Endothelial cell (in vitro differentiated cells): Measurements from ENCODE around the gene DAPL1. TPM values are rescaled to one million over a fixed set of nuclear protein-coding genes. Genes with fewer than 3 reads are reported as not detected.

Experiments used
- DNase-seq: peaks from one replicate; pipeline ENCODE4 v3.0.0; 2021; ENCODE audit warnings: low spot score
- H3K27ac Mint-ChIP-seq: one replicate; pipeline ENCODE4 v1.8.0; 2021; ENCODE audit warnings: mixed read lengths, inconsistent platforms; ENCODE audit not compliant: unreplicated experiment
- H3K27me3 Mint-ChIP-seq: one replicate; pipeline ENCODE4 v1.8.0; 2021; ENCODE audit warnings: mild to moderate bottlenecking, moderate library complexity, mixed read lengths, inconsistent platforms; ENCODE audit not compliant: unreplicated experiment
- H3K36me3 Mint-ChIP-seq: one replicate; pipeline ENCODE4 v1.8.0; 2021; ENCODE audit warnings: mild to moderate bottlenecking, low read depth, mixed read lengths, inconsistent platforms; ENCODE audit not compliant: unreplicated experiment
- H3K4me1 Mint-ChIP-seq: one replicate; pipeline ENCODE4 v1.8.0; 2021; ENCODE audit warnings: mild to moderate bottlenecking, mixed read lengths, inconsistent platforms; ENCODE audit not compliant: unreplicated experiment
- H3K4me3 Mint-ChIP-seq: one replicate; pipeline ENCODE4 v1.8.0; 2021; ENCODE audit warnings: mild to moderate bottlenecking, mixed read lengths, inconsistent platforms; ENCODE audit not compliant: unreplicated experiment
- H3K9me3 Mint-ChIP-seq: one replicate; pipeline ENCODE4 v1.8.0; 2021; ENCODE audit warnings: mixed read lengths, inconsistent platforms; ENCODE audit not compliant: unreplicated experiment
- CTCF ChIP-seq: fragments of 200-600 bp; sonication (generic); IDR thresholded peaks from one replicate; pipeline ENCODE4 v1.5.0; 2021; ENCODE audit warnings: antibody characterized with exemption; ENCODE audit not compliant: unreplicated experiment
- total RNA-seq: library from RNA; stranded (reverse); fragmentation: NEBNext Ultra II Directional; extraction: Animal tissue kit (Norgen Biotek cat#: 25700); gene quantifications from one replicate; pipeline ENCODE4 v1.2.1, GENCODE V29; 2021; ENCODE audit not compliant: unreplicated experiment

Gene DAPL1
- total RNA-seq, 1 donor from 2014 or later, result not detected

- no peaks in the 10 kb centered on the region for H3K36me3 Mint-ChIP-seq
- peaks cover 11% of the 10 kb centered on the region for H3K4me1 Mint-ChIP-seq
- no peaks in the 10 kb centered on the region for H3K9me3 Mint-ChIP-seq
- no peak overlapping the region for H3K27ac Mint-ChIP-seq
- H3K27me3 Mint-ChIP-seq, result no peaks in the 10 kb centered on the region
- TF ChIP-seq CTCF, result no peak
- DNase-seq, result no peak
- no peak overlapping the region for H3K4me3 Mint-ChIP-seq
Measured at GRCh38 chr2:158777077-158777476, 18.0 kb upstream of the DAPL1 start.

DNA sequence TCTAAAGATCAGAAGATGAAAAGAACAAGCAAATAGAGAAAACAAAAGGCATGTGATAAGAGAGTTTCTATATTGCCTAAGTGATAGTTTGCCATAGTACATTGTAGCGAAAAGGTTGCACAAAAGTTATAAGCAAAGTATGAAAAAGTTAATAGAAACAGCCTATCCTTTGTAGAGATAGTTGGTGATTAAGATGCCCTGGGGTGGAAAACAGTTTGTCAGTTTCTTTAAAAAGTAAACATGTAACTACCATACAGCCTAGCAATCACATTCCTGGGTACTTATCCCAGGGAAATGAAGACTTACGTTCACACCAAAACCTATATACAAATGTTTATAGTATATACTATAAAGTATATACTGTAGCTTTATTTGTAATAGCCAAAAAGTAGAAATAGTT lies 16.9 kb upstream of the DAPL1 start:
- Mint-ChIP-seq H3K27ac (no peak overlapping the region), H3K4me1 (peaks cover 11% of the 10 kb centered on the region), H3K27me3 (peaks cover 2% of the 10 kb centered on the region), H3K9me3 (no peaks in the 10 kb centered on the region), H3K36me3 (no peaks in the 10 kb centered on the region), H3K4me3 (no peak overlapping the region)
- no peak for DNase-seq
- TF ChIP-seq CTCF, result no peak

GRCh38 chr2:158779621-158780020 lies 15.5 kb upstream of the DAPL1 start:
- Mint-ChIP-seq H3K36me3 (no peaks in the 10 kb centered on the region), H3K27ac (no peak overlapping the region), H3K4me3 (no peak overlapping the region), H3K9me3 (no peaks in the 10 kb centered on the region), H3K27me3 (peaks cover 2% of the 10 kb centered on the region), H3K4me1 (peaks cover 11% of the 10 kb centered on the region)
- no peak for DNase-seq
- TF ChIP-seq CTCF, result no peak

- peaks cover 2% of the 10 kb centered on the region for H3K27me3 Mint-ChIP-seq
- H3K4me1 Mint-ChIP-seq, result peaks cover 11% of the 10 kb centered on the region
- no peak overlapping the region for H3K27ac Mint-ChIP-seq
- TF ChIP-seq CTCF, result no peak
- H3K36me3 Mint-ChIP-seq, result no peaks in the 10 kb centered on the region
- DNase-seq, result no peak
- no peak overlapping the region for H3K4me3 Mint-ChIP-seq
- no peaks in the 10 kb centered on the region for H3K9me3 Mint-ChIP-seq
Measured at GRCh38 chr2:158781353-158781961, 13.7 kb upstream of the DAPL1 start.

- no peaks in the 10 kb centered on the region for H3K36me3 Mint-ChIP-seq
- no peak for DNase-seq
- TF ChIP-seq CTCF, result no peak
- H3K4me3 Mint-ChIP-seq, result no peak overlapping the region
- H3K27me3 Mint-ChIP-seq, result peaks cover 2% of the 10 kb centered on the region
- no peak overlapping the region for H3K27ac Mint-ChIP-seq
- H3K4me1 Mint-ChIP-seq, result peaks cover 11% of the 10 kb centered on the region
- no peaks in the 10 kb centered on the region for H3K9me3 Mint-ChIP-seq
Measured at GRCh38 chr2:158782136-158782535, 13.0 kb upstream of the DAPL1 start.
